ENCODE data around the gene GMPR. TPM values are rescaled to one million over a fixed set of nuclear protein-coding genes. Genes with fewer than 3 reads are reported as not detected.
A peak's percentile ranks its signal among the peaks of the same experiment; 100 is the strongest.

Gene GMPR
- total RNA-seq, 1 experiment from 2014 or later, result 6.0 TPM

DNA sequence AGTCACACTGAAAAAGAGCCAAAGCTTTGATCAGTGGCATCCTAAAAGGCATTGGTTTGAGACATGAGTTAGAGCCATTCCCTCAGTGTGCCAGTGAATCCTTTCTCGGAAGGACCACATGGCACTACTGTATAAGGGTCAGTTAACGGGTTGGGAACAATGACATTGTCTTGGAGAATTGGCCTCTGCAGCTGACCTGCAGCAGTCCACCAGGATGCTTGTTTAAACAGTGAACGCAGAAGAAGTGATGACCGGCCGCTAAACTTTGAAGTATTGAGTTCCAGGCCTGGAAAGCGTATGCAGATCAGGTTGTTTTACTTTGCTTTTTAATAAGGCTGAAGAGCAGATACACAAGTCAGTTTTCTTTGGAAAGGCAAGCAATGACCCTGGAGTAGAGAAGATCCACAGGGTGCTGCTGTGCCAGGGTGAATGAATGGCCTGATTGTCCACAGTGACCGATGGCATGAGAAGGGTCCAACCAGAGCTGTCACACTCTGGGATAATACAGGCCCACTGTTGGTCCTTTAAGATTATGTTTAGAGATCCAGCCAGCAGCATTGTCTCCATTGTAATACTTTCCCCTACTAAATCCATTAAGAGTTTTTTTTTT, 57.8 kb downstream of the GMPR start:
- no peak for DNase-seq (ENCODE audit: low read depth)

DNA sequence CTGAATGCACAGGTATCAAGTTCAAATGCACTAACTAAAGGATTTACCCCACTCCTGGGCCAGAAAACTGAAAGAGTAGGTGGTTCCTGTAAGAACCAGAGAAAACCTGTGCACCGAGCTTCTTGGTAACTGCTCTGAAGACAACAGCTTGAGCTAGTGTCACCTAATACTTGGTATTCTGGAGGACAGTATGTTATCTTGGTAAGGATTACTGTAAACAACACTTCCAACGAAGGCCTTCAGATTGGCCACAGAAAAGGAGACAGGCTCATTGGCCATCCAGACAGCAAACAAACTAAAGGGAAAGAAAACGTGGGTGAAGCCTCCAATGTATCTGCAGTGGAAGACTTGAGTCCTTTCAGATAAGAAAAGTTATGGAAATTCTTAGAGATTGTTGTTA, 61.5 kb downstream of the GMPR start:
- DNase-seq (ENCODE audit: low read depth), result no peak

DNA sequence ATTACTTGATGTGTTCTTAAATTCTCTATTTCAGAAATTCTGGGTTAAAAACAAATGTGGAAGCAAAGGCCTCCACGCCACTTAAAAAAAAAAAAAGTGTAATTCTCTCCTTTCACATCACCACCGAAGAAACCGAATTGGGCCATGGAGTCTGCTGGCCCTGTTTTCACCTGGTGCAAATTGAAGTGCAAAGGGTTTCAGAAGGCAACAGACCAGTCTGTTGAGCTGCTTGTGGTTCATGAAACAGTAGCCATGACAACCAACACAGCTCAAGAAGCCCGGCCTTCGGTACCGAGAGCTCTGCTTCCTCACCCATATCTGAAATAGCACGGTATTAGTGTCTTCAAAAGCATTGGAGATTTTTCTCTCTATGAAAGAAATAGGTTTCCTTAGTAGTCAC, 63.1 kb downstream of the GMPR start:
- DNase-seq (ENCODE audit: low read depth), result no peak

DNA sequence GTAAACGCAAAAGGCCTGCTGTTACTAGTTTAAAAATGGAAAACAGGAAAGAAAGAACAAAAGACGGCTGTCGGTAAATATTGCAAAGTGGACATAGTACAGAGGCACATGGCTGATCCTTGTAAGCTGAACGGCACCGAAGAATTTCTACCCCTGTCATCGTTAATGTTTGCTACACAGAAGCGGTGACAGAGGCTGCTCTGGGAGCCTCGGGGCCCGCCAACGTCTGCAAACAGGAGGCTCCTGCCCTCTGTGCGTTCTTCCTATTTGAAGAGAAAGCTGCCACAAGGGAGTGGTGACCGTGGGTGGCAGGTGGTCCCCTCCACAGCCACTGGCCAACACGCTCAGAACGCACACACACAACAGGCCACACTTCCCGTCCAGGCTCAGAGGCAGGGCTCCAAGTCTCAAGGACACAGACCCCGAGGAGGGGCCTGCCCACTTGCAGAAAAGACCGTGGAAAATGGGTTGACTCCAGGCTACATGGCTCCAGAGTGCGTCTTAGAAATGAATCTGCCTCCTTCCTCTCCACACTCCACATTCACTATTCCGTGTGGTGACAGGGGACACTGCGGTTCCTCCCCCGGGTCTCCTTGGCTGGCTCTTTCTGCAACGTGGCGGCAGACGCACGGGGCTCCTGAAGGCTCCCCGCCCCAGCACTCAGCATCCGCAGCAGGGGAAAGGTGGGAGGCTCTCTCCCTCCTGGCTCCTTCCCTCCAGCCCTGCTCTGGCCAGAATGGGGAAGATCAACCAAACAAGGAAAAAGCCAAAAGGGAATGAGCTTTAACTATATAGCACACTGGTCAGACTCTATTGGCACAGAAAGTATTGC, 64.5 kb downstream of the GMPR start:
- DNase-seq (ENCODE audit: low read depth), result no peak

DNA sequence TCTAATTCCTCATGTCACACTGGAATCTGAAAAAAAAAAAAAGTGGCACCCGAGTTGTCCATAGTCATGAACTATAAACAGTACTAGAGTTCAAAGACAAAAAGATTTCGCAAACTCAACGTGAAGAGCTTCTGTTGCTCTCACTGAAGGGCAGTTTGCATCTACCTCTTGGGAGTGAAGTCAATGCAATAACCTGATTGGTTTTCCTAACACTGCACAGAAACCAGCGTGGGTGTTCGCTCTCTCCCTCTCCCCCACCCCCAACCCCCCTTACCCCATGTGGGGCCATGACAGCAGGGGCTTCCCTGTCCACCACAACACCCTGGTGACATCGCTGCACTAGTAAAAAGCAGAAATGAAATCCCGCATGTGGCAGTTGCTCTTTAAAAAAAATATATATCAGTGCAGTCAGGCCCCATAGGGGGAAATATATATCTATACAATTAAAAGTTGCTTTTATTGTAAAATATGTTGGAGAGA, 66.9 kb downstream of the GMPR start:
- no peak for DNase-seq (ENCODE audit: low read depth)

DNA sequence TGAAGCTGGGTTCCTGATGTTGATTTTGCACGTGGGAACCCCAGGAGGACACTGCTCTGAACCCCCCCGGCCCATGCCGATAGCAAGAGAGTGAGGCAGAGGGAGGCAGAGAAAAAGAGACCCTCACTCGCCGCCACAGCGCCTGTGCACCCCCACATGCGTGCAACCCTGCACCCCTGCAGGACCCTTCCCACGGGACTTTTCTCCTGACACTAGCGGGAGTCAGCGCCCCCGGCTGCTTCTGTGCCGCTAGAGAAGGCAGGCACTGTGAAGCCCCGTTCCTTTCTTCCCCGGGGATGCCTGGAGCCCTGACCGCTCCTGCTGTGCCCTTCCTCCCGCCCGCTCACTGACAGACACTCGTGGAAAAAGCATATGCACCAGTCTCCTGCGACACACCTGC, 67.4 kb downstream of the GMPR start:
- no peak for DNase-seq (ENCODE audit: low read depth)

DNA sequence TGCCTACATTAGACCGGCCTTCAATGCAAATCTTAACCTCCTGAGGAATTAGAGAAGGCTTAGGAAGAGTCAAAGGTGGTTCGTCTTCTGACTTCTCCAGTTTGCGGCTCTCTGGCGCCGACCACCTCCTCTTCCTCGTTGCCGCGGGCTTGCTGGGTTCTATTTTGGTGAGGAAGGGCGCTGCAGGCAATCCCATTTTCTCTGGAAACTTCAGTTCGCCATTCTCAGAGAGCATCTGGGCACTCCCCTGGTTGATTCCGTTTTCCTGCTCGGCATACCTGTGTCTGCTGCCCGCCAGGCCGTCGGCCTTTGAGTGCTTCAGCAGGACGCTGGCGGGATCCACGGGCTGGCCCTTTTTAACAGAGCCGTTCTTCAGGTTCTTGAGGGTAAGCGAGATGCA, 67.9 kb downstream of the GMPR start:
- no peak for DNase-seq (ENCODE audit: low read depth)

DNA sequence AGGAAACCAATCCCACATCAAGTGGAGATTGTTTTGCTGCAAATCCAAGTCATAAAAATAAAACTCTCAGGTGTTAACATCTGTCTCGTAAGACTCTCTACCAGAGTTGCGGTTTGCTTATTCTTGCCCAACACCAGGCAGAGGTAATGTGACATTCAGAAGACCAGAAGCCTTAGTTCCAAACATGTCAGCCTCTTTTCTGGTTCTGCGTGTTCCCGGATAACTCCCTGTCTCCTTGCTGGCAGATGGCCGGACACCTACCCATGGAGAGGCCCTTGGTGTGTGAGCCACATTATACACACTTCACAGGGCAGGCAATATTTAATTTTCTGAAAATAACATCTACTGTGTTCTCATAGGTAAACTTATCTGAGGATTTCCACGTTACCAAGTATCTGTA, 73.4 kb downstream of the GMPR start:
- DNase-seq (ENCODE audit: low read depth), result no peak

DNA sequence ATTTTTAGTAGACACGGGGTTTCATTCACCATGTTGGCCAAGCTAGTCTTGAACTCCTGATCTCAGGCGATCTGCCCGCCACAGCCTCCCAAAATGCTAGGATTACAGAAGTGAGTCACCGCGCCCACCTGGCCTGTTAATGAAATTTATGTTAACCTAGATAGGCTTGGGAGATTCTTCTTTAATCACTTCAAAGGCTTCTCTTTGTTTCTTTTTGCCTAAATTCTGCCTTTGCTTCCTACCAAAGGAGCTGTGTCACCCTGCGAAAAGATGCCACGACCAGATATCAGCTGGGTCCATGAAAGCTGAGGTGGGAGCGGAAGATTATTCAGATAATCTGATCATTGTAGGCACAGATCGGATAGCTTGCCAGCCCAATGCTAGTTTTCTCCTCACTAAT, 75.3 kb downstream of the GMPR start:
- DNase-seq (ENCODE audit: low read depth), result no peak

DNA sequence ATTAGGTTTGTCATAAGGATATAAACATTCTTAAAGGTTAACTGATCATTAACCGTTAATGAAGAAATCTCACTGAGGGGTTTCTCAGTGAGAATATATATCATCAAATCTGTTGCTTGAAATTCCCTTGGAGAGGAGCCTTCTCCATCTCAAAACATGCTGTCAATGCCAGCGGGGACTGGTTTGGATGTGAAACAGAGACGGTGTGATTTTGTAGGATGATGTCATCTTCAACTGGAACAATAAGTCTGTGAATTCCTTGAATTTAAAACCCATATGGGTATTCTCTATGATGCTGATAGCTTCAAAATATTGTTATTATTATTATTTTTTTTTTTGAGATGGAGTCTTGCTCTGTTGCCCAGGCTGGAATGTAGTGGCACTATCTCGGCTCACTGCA, 75.9 kb downstream of the GMPR start:
- DNase-seq (ENCODE audit: low read depth), result no peak

DNA sequence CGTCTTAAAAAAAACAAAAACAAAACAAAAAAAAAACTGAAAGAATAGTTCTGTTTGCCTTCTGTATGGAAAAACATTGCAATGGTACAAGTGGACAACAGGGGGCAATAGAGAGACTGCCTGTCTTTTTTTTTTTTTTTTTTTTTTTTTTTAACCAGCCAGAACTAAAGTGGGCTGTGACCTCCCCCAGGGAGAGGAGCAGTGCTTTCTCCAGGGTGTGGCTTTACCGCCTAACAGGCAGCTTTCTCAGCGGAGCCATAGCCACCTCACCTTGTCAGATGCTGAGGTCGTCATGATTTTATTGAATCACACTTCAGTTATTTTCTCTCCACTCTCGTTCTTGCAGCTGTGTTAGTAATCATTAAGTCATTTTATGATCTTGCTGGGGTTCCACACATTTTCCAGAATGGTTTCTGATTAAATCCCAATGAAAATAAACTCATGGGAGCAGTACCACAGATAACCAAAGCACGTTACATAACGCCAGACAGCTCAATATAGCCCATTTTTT, 78.4 kb downstream of the GMPR start:
- DNase-seq (ENCODE audit: low read depth), result peak; percentile 56

DNA sequence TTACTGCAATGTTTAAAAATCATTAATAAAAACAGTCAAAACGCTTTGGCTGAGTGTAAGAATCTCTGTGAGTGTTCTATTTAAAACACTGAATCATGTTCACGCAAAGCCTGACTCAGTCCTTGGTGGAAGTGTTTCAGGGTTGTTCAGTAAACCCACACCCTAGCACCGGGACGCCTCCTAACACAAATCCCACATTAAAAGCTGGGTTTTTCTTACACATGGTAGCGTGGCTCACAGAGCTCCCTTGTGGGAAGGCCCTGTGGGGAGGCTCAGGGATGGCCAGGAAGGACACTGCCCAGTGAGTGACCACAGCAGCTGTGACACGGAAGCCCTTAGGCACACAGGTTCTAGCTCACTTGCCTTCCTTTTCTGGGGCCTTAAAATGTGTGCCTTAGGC, 80.2 kb downstream of the GMPR start:
- DNase-seq (ENCODE audit: low read depth), result peak; percentile 95

DNA sequence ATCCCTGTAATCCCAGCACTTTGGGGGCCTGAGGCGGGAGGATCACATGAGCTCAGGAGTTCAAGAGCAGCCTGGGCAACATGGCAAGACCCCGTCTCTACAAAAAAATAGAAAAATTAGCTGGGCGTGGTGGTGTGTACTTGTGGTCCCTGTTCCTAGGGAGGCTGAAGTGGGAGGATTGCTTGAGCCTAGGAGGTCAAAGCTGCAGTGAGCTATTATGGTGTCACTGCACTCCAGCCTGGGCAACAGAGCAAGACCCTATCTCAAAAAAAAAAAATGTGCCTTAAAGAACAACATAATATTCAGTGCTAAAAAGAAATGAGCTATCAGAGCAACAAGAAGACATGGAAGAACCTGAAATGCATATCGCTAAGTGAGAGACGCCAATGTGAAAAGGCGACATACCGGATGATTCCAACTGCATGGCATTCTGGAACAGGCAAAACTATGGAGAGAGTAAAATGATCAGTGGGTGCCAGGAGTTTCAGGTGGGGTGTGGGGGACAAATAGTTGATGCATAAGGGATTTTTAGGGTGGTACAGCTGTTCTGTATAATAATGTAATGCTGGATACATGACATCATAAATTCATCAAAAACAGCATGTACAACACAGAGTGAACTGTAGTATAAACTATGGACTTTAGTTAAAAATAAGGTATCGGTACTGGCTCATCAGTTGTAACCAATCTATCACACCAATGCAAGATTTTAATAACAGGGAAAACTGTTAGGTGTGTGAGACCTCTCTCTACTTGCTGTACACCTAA, 80.8 kb downstream of the GMPR start:
- DNase-seq (ENCODE audit: low read depth), result no peak

DNA sequence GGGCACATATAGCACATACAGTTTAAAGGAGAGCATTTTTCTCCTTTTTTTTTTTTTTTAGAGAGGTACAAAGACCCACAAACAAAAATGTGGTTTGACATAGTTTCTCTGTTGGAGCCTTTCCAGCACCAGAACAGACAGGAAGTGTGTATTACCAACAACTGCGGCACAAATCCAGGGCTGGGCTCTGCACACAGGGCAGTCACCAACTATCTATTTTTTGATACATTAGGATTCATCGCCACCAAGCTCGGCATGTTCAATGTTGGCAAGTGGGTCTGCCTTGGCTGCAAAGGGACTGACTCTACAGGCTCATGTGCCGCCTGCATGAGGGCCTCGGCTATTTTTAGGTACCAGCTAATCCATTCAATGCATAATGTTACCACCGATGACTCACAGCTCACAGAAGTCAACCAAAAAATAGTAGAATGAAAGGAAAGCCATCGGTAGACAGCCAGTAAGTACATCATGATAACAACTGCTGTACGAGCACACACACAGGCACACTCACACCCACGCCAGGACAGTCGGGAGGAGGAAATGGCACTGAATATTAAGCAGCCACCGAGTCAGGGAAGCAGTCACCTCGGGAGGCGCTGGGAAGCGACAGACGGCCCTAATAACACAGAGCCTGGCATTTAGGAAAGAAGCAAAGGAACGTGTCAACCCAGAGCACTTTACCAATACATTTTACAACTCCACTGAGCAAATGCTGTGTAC, 81.6 kb downstream of the GMPR start:
- peak; percentile 96 for DNase-seq (ENCODE audit: low read depth)

DNA sequence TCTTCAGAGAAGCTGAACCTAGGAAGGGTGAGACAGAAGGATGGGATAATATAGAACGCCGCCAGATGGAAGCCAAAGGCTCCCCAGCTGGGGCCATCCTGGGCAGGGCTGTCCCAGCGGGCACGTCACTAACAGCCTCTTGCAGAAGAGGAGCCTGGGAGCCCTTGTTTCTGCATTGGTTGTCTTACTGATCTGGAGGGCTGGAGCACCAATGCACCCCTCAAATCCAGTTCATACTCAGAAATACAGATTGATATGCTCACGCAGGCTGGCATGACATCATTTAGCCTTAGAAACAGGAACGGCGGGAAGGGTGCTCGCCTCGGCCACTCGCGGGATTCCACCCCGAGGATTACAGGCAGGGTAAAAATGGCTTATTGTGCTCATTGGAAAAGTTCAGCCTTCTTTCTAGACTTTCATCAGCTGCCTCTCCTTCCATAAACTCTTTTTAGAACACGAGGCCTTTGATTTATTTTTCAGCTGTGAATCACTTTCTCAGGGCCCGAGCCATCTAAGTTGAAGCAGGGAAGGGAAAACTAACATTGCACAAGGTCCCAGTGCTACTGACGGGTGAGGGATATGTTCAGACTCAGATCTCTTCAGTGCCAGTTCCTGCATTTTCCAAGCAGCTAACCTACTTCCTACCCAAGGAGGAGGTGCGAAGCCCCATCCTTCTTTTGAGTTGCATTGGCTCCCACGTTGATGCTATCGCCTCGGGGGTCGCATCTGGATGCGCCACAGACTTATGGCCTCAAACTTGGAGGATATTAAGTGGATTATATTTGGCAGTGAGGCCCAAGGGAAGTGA, 82.3 kb downstream of the GMPR start:
- no peak for DNase-seq (ENCODE audit: low read depth)

DNA sequence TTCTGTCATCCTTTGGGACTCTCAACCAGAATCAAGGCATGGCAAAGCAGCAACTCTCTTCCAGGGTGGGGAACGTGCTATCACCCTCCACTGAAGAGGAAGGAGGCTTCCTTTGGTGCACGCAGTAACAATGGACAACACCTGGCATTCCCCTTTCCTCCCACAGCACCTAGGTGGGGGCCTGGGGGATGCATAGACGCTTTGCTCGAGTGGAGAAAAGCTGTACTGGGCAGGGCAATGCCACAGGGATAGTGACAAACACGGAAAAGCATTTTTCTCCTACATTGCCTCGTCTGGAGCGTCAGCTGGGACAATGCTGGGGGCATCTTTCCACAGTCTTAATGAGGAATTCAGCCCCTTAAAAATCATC, 82.9 kb downstream of the GMPR start:
- DNase-seq (ENCODE audit: low read depth), result no peak

DNA sequence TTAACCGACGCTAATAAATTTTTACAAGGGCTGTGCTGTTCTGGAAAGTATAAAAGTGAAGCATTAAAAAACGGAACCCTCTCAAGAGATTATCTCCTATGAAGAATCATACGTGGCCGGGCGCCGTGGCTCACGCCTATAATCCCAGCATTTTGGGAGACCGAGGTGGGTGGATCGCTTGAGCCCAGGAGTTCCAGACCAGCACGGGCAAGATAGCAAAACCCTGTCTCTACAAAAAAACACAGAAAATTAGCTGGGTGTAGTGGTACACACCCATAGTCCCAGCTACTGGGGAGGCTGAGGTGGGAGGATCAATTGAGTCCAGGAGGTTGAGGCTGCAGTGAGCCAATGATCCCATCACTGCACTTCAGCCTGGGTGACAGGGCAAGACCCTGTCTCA, 83.4 kb downstream of the GMPR start:
- no peak for DNase-seq (ENCODE audit: low read depth)

DNA sequence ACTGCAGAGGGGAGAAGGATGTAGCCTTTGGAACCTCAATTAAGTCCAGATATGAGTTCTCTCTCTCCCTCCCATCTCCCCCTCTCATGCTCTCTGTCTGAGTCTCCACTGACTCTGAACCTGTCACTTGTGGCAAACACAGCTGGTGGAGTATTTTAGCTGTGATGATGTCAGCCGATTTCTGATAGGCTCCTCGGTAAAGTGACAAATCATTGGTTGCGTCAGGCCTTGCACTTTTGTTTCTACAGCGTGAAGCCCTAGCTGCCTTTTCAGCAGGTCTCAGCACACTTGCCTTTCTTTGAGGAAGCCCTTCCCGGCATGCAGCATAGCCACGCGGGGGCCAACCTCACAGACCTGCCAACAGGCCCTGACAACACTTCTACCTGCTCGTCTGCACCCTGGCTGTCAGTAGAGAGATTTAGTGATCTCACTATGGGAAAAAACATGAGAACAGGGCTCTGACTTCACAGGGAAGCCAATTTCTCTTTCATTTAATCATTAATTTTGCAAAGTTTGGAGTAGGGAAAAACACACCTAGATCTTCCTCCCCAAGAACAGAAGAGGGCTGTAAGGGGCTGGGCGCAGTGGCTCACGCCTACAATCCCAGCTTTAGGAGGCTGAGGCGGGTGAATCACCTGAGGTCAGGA, 84.4 kb downstream of the GMPR start:
- DNase-seq (ENCODE audit: low read depth), result peak; percentile 94

DNA sequence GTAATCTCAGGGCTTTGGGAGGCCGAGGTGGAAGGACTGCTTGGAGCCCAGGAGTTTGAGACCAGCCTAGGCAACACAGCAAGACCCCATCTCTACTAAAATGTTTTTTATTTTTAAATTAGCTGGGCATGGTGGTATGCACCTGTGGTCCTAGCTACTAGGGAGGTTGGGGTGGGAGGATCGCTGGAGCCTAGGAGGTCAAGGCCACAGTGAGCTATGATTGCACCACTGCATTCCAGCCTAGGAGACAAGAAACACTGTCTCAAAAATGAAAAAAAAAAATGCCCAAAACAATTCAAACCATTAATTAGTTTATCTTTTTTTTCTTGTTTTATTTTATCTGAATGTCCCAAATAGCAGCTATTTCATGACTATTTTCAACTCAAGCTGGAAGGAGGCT, 85.8 kb downstream of the GMPR start:
- DNase-seq (ENCODE audit: low read depth), result no peak

DNA sequence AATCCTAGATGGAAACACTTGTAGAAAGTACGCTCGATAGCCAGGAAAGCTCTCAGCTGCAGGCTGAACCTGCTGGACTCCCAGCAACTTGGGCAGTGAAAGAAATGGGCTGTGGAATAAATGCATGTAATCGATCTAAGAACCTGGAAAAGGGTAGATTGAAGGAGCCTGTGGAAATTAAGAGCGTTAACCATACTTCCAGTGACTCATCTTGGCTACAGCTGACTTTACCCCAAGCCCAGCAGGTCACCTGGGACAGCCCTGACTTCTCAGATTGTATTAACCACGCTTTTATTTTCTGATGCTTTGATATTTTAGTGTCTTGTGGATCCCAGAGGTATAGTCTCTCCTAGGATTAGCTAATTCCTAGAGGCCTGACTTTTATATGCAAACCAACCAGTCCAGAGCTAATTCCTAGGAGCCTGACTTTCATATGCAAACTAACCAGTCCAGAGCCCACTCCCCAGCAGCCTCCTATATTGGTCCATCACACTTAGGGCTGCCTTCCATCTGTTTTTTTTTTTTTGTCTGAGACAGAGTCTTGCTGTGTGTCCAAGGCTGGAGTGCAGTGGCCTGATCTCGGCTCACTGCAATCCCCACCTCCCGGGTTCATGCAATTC, 86.3 kb downstream of the GMPR start:
- peak; percentile 45 for DNase-seq (ENCODE audit: low read depth)

All from LHCN-M2 (cell line).